Osteoblast (primary cell): ENCODE data around the gene DCLK2. TPM values are rescaled to one million over a fixed set of nuclear protein-coding genes. Genes with fewer than 3 reads are reported as not detected.

Experiments
- DNase-seq: peaks from one replicate; pipeline ENCODE4 v3.0.0; 2011; ENCODE audit warnings: low spot score, mixed read lengths; ENCODE audit not compliant: insufficient read length; ENCODE audit errors: missing footprints
- H2AFZ ChIP-seq: 2 replicates; pipeline ENCODE4 v1.6.0; 2011; ENCODE audit warnings: mild to moderate bottlenecking, low read length
- H3K27ac ChIP-seq: 2 replicates; pipeline ENCODE4 v1.5.1; 2011; ENCODE audit warnings: mild to moderate bottlenecking, low read depth, low read length, moderate library complexity
- H3K27me3 ChIP-seq: 2 replicates; pipeline ENCODE4 v1.6.0; 2012; ENCODE audit warnings: mild to moderate bottlenecking, control low read depth, inconsistent platforms, low read length, moderate library complexity; ENCODE audit not compliant: insufficient read depth
- H3K36me3 ChIP-seq: 2 replicates; pipeline ENCODE4 v1.5.1; 2011; ENCODE audit warnings: mild to moderate bottlenecking, low read length, control low read depth, moderate library complexity; ENCODE audit not compliant: insufficient read depth
- H3K4me1 ChIP-seq: 2 replicates; pipeline ENCODE4 v1.5.1; 2011; ENCODE audit warnings: mild to moderate bottlenecking, low read length, control low read depth, moderate library complexity; ENCODE audit not compliant: insufficient read depth
- H3K4me2 ChIP-seq: 2 replicates; pipeline ENCODE4 v1.6.0; 2011; ENCODE audit warnings: mild to moderate bottlenecking, low read length; ENCODE audit not compliant: insufficient read depth
- H3K4me3 ChIP-seq: fragments of 200-600 bp; sonication (generic); 3 replicates; pipeline ENCODE4 v1.5.1; 2012; ENCODE audit warnings: mild to moderate bottlenecking, low read length, inconsistent platforms; ENCODE audit not compliant: insufficient read depth
- H3K79me2 ChIP-seq: 2 replicates; pipeline ENCODE4 v1.6.0; 2012; ENCODE audit warnings: mild to moderate bottlenecking, low read length, control low read depth, inconsistent platforms; ENCODE audit not compliant: insufficient read depth
- H3K9me3 ChIP-seq: 2 replicates; pipeline ENCODE4 v1.5.1; 2011; ENCODE audit warnings: low read depth, low read length, control low read depth
- H4K20me1 ChIP-seq: 2 replicates; pipeline ENCODE4 v1.6.0; 2012; ENCODE audit warnings: mild to moderate bottlenecking, low read length, control low read depth; ENCODE audit not compliant: insufficient read depth
- CTCF ChIP-seq: IDR thresholded peaks from 2 replicates; pipeline ENCODE4 v1.5.1; 2011; ENCODE audit warnings: mild to moderate bottlenecking, low read depth, low read length, moderate library complexity; ENCODE audit errors: extremely low read depth
- total RNA-seq: library from RNA; depleted of rRNA; stranded (reverse); fragments of >200 nt; gene quantifications from 2 replicates; pipeline ENCODE4 v1.2.3, GENCODE V29; 2012

DCLK2 gene
- total RNA-seq, 1 donor, result 11.6 TPM

- Histone ChIP-seq H4K20me1 (peaks cover 3% of the 10 kb centered on the region), H3K4me3 (no peak overlapping the region), H3K27ac (no peak overlapping the region), H3K79me2 (peaks cover 37% of the 10 kb centered on the region), H3K4me2 (no peak overlapping the region), H3K36me3 (peaks cover 7% of the 10 kb centered on the region), H3K4me1 (peaks cover 7% of the 10 kb centered on the region), H2AFZ (no peak overlapping the region), H3K9me3 (no peaks in the 10 kb centered on the region), H3K27me3 (no peaks in the 10 kb centered on the region)
- DNase-seq, result no peak
- TF ChIP-seq CTCF, result no peak
These were observed 30.4 kb downstream of the DCLK2 start for GRCh38 chr4:150108691-150109090.

GRCh38 chr4:150114641-150115040 lies 36.4 kb downstream of the DCLK2 start:
- TF ChIP-seq CTCF, result no peak
- no peak overlapping the region for H3K4me2 ChIP-seq
- peaks cover 27% of the 10 kb centered on the region for H3K4me1 ChIP-seq
- H2AFZ ChIP-seq, result no peak overlapping the region
- H3K36me3 ChIP-seq, result no peaks in the 10 kb centered on the region
- no peaks in the 10 kb centered on the region for H4K20me1 ChIP-seq
- no peaks in the 10 kb centered on the region for H3K9me3 ChIP-seq
- H3K79me2 ChIP-seq, result peaks cover 75% of the 10 kb centered on the region
- no peak overlapping the region for H3K27ac ChIP-seq
- no peak for DNase-seq
- no peak overlapping the region for H3K4me3 ChIP-seq
- H3K27me3 ChIP-seq, result no peaks in the 10 kb centered on the region

GRCh38 chr4:150115851-150116250 lies 37.6 kb downstream of the DCLK2 start:
- Histone ChIP-seq H3K4me1 (peaks cover 34% of the 10 kb centered on the region), H2AFZ (no peak overlapping the region)

GRCh38 chr4:150116506-150116905 lies 38.3 kb downstream of the DCLK2 start:
- no peak overlapping the region for H2AFZ ChIP-seq
- no peaks in the 10 kb centered on the region for H4K20me1 ChIP-seq
- no peaks in the 10 kb centered on the region for H3K27me3 ChIP-seq
- no peak overlapping the region for H3K4me2 ChIP-seq
- no peak for TF ChIP-seq CTCF
- no peak overlapping the region for H3K27ac ChIP-seq
- DNase-seq, result no peak
- H3K36me3 ChIP-seq, result no peaks in the 10 kb centered on the region
- peaks cover 70% of the 10 kb centered on the region for H3K79me2 ChIP-seq
- no peak overlapping the region for H3K4me3 ChIP-seq
- H3K9me3 ChIP-seq, result peaks cover under 1% of the 10 kb centered on the region
- peaks cover 34% of the 10 kb centered on the region for H3K4me1 ChIP-seq

More at GRCh38 chr4:150115851-150116250, 37.6 kb downstream of the DCLK2 start:
- no peak overlapping the region for H3K4me2 ChIP-seq
- no peak for TF ChIP-seq CTCF
- peaks cover 71% of the 10 kb centered on the region for H3K79me2 ChIP-seq
- H4K20me1 ChIP-seq, result no peaks in the 10 kb centered on the region
- no peak overlapping the region for H3K4me3 ChIP-seq
- no peaks in the 10 kb centered on the region for H3K36me3 ChIP-seq
- no peaks in the 10 kb centered on the region for H3K27me3 ChIP-seq
- no peaks in the 10 kb centered on the region for H3K9me3 ChIP-seq
- no peak for DNase-seq
- H3K27ac ChIP-seq, result no peak overlapping the region
